Astrocyte of the hippocampus (primary cell): ENCODE data around the gene SELENOF.
"Not testable (repeated sequence)": the region's sequence is repeated elsewhere in the genome, so short reads cannot be mapped to it uniquely, and the experiment has no call there.

ENCODE experiments used
- DNase-seq: peaks from one replicate; pipeline ENCODE4 v3.0.0; 2011; ENCODE audit warnings: low read depth, low spot score

The SELENOF gene

GRCh38 chr1:86858524-86859261 is 55.2 kb downstream of the SELENOF start:
- no peak for DNase-seq

DNA sequence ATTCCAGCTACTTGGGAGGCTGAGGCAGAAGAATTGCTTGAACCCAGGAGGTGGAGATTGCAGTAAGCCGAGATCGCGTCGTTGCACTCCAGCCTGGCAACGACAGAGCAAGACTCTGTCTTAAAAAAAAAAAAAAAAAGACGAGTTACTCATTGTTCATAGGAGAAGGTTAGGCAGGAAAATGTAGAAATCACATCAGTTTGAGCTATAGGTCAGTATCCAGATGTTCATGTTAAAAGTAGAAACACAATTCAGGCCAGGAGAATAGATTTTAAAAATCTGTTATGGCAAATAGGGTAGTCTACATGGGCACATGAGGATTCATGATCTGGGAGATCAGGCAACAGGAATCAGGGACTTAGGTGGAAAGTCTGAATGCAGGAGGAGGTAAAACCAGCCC is 57.7 kb downstream of the SELENOF start:
- no peak for DNase-seq

GRCh38 chr1:86854352-86854751 is 59.6 kb downstream of the SELENOF start:
- no peak for DNase-seq

GRCh38 chr1:86852782-86853408 is 61.0 kb downstream of the SELENOF start:
- no peak for DNase-seq

- no peak for DNase-seq
Observed at GRCh38 chr1:86852289-86852688, 61.6 kb downstream of the SELENOF start.

DNA sequence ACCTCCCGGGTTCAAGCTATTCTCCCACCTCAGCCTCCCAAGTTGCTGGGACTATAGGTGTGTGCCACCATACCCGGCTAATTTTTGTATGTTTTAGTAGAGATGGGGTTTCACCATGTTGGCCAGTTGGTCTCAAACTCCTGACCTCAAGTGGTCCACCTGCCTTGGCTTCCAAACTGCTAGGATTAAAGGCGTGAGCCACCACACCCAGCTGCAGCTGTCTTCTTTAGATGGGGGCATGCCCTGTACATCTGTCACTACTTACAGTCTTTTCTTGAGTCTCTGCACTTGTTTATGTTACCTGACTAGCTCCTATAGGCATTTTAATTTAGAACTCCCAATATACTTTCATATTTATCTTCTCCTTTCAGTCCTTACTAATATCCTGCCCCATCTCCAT is 64.2 kb downstream of the SELENOF start:
- no peak for DNase-seq

DNA sequence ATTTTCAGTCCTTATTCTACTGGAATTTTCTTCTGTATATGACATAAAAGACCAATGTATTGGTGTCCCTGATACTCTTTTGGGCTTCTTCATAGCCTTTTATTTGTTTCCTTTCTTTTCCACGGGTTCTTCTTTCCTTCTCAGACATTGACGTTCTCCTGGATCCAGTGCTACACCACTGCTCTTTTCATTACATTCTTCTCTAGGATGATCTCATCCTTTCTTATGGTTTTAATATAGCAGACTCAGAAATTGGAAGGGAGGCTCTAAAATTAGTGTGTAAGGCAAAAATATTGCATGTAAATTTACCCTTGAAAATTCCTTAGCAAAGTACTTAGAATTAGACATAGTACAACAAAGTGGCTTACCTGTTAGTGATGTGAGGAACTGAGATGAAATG is 65.3 kb downstream of the SELENOF start:
- DNase-seq, result no peak

DNA sequence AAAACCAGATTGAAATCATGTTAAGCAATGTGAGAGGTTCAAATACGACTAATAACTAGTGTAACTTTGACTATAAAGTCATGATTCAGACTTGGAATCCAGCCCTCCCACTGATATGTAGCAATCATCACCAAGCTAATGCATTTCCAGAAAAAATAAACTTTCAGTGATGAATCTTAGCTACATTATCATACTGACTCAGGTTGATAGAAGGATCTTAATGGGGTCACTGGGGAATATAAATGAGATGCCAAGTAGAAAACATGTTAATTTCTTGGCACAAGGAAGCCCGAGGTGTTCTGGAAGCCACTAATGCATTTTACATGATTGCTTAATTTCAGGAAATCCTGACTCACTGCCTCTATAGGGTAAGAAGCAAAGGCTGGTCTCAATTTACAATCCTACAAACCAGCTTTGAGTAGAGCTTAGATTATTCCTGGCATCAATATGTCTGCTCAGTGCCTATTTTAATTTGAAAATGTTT is 67.7 kb downstream of the SELENOF start:
- DNase-seq, result peak; percentile 79

DNA sequence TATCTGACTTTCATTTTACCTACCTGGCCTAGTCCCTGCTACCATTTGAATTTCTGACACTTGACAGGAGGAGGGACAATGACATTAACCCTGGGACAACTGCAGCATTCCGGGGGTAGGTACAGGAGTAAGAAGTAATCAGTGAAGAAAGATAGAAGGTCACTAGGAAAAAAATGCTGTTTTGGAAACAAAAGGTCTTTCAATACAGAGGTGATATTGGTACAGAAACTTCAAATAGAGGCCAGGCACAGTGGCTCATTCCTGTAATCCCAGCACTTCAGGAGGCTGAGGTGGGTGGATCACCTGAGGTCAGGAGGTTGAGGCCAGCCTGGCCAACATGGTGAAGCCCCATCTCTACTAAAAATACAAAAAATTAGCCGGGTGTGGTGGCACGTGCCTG is 68.4 kb downstream of the SELENOF start:
- no peak for DNase-seq

GRCh38 chr1:86841116-86841515 is 72.8 kb downstream of the SELENOF start:
- DNase-seq, result no peak

DNA sequence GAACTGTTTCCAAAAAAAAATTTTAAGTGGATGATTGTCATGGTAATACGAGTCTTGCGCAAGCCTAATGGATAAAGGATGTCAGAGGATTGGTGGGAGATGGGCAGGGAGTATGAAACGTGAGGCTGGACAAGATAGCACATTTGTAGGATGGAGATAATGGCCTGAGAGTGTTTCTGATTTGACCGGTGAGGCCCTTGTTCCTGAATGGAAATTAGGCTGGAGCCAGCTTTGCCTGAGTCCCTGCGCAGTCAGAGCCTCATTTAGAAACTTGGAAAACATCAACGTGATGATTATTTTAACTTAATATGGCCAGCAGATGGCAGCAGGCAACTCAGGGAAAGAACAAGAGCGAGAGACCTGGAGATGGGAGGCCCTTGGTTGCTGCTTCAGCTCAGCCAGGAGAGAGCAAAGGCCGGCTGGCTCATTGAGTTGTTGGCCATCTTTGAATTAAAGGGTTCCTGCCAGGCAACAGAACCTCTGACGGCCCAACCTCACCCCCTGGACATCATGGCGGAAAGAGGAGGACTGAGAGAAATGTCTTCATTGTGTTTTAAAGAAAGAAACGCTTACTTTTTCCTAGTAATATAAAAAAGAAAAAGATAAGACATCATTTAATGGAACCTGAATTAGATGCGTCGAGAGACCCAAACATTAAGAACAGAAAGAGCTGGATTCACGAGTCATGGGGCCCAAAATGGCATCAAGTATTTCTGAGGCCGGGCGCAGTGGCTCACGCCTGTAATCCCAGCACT is 80.3 kb downstream of the SELENOF start:
- DNase-seq, result peak; percentile 91

- no peak for DNase-seq
Observed at GRCh38 chr1:86832433-86832832, 81.5 kb downstream of the SELENOF start.

- no peak for DNase-seq
Observed at GRCh38 chr1:86829321-86829720, 84.6 kb downstream of the SELENOF start.

DNA sequence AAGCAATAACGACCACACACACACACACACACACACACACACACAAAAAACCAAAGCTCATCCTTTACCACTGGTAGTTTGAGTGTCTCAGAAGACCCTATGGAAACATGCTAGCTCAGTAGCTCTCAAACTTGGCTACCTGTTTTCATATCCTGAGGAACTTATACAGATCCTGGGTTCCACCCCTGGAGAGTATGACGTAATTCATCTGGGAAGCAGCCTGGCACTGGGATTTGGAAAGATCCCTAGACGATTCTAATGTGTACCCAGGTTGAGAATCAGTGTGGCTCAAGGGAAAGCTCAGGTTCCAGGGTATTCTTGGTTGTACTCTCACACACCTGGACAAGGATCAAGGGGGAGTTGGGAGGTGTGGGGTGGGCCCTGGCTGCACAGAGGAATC is 85.9 kb downstream of the SELENOF start:
- no peak for DNase-seq

DNA sequence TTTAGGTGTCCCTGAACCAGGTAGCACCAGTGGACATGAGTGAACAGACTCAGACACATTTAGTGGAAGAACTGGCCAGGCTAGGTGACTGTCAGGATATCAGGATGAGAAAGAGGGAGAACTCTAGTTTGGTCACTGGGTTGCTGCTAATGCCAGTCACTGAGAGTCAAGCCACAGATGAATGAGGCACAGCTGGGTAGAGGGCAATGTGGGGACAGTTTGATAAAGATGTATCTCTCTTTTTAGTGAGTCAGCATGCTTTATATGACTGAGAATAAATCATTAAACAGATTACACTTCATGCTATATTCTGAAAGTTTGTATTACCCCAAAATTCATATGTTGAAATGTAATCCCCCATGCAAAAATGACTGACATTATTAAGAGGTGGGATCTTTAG is 87.1 kb downstream of the SELENOF start:
- no peak for DNase-seq

GRCh38 chr1:86825319-86825718 is 88.6 kb downstream of the SELENOF start:
- DNase-seq, result peak; percentile 91

DNA sequence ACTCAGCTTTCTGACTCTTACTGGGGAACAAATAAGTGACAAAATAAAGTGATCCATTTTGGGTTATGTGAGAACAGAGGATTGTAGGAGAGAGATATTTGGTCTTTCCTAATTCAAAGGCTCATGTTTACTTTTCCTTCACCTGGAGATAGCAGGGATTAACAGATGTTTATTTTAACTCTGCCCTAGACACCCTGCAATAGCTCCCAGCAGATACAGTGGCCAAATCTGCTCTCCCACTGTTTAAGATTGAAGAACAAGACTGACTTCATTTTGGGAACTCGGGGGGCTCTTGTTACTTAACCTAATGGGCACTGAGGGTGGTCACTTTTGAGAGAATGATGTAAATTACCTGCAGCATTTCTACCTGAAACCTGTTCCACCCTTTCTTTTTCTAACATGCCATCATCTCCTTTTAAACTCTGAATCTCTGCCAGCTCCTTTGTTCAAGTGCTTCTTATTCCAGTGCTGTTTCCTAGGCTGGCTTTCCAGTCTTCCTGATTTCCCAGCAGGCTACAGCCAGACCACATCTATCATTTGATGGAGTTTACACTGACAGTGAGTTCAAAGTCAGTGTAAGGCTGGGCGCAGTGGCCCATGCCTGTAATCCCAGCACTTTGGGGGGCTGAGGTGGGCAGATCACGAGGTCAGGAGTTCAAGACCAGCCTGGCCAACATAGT is 90.0 kb downstream of the SELENOF start:
- DNase-seq, result peak; percentile 12

GRCh38 chr1:86823386-86823785 is 90.5 kb downstream of the SELENOF start:
- no peak for DNase-seq

GRCh38 chr1:86822459-86822858 is 91.5 kb downstream of the SELENOF start:
- DNase-seq, result no peak

GRCh38 chr1:86821956-86822355 is 92.0 kb downstream of the SELENOF start:
- DNase-seq, result no peak

GRCh38 chr1:86819970-86820369 is 94.0 kb downstream of the SELENOF start:
- DNase-seq, result not testable (repeated sequence)

DNA sequence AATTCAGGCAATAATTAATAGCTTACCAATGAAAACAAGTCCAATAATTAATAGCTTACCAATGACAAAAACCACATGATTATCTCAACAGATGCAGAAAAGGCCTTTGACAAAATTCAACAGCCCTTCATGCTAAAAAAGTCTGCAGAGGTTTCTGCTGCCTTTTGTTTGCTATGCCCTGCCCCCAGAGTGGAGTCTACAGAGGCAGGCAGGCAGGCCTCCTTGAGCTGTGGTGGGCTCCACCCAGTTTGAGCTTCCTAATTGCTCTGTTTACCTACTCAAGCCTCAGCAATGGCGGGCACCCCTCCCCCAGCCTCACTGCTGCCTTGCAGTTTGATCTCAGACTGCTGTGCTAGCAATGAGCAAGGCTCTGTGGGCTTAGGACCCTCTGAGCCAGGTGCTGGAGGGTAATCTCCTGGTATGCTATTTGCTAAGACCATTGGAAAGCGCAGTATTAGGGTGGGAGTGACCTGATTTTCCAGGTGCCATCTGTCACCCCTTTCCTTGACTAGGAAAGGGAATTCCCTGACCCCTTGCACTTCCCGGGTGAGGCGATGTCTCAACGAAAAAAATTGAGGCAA is 96.6 kb downstream of the SELENOF start:
- DNase-seq, result not testable (repeated sequence)
